ENCODE results near the gene TRABD2B.

DNA sequence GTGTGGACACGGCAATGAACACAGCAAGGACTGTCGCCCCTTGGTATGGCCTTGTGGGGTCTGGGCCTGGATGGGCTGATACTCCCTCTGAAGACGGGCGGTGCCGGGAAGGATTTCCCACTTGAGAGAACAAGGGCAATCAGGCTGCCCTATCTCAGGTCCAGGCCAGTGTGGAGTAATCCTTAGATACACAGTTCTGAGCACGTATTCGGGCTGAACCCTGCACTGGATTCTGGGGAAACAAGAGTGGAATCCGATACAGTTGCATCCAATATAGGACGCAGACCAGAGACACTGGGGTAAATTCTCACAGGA, 177.7 kb downstream of the TRABD2B start:
- no peak for TF ChIP-seq EZH2 (IDR thresholded peaks at IDR 0.05; ENCODE audit: low read depth, unreplicated experiment)
- TF ChIP-seq, protein P1, sequence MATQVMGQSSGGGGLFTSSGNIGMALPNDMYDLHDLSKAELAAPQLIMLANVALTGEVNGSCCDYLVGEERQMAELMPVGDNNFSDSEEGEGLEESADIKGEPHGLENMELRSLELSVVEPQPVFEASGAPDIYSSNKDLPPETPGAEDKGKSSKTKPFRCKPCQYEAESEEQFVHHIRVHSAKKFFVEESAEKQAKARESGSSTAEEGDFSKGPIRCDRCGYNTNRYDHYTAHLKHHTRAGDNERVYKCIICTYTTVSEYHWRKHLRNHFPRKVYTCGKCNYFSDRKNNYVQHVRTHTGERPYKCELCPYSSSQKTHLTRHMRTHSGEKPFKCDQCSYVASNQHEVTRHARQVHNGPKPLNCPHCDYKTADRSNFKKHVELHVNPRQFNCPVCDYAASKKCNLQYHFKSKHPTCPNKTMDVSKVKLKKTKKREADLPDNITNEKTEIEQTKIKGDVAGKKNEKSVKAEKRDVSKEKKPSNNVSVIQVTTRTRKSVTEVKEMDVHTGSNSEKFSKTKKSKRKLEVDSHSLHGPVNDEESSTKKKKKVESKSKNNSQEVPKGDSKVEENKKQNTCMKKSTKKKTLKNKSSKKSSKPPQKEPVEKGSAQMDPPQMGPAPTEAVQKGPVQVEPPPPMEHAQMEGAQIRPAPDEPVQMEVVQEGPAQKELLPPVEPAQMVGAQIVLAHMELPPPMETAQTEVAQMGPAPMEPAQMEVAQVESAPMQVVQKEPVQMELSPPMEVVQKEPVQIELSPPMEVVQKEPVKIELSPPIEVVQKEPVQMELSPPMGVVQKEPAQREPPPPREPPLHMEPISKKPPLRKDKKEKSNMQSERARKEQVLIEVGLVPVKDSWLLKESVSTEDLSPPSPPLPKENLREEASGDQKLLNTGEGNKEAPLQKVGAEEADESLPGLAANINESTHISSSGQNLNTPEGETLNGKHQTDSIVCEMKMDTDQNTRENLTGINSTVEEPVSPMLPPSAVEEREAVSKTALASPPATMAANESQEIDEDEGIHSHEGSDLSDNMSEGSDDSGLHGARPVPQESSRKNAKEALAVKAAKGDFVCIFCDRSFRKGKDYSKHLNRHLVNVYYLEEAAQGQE (IDR thresholded peaks at IDR 0.05; ENCODE audit: unreplicated experiment), result no peak
- TF ChIP-seq, protein P2, sequence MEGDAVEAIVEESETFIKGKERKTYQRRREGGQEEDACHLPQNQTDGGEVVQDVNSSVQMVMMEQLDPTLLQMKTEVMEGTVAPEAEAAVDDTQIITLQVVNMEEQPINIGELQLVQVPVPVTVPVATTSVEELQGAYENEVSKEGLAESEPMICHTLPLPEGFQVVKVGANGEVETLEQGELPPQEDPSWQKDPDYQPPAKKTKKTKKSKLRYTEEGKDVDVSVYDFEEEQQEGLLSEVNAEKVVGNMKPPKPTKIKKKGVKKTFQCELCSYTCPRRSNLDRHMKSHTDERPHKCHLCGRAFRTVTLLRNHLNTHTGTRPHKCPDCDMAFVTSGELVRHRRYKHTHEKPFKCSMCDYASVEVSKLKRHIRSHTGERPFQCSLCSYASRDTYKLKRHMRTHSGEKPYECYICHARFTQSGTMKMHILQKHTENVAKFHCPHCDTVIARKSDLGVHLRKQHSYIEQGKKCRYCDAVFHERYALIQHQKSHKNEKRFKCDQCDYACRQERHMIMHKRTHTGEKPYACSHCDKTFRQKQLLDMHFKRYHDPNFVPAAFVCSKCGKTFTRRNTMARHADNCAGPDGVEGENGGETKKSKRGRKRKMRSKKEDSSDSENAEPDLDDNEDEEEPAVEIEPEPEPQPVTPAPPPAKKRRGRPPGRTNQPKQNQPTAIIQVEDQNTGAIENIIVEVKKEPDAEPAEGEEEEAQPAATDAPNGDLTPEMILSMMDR (conservative IDR thresholded peaks at IDR 0.05; ENCODE audit: low read depth in 2 of 2), result no peak
- TF ChIP-seq POLR2AphosphoS5 (IDR thresholded peaks at IDR 0.05; ENCODE audit: low read depth), result no peak
- TF ChIP-seq EZH2phosphoT487 (IDR thresholded peaks at IDR 0.05; ENCODE audit: unreplicated experiment), result no peak
- TF ChIP-seq CREB1 (CRISPR knock-in tag; IDR thresholded peaks at IDR 0.05; ENCODE audit: low read depth), result no peak
- TF ChIP-seq JUNB (IDR thresholded peaks at IDR 0.05; ENCODE audit: unreplicated experiment), result no peak
- TF ChIP-seq, protein P3, sequence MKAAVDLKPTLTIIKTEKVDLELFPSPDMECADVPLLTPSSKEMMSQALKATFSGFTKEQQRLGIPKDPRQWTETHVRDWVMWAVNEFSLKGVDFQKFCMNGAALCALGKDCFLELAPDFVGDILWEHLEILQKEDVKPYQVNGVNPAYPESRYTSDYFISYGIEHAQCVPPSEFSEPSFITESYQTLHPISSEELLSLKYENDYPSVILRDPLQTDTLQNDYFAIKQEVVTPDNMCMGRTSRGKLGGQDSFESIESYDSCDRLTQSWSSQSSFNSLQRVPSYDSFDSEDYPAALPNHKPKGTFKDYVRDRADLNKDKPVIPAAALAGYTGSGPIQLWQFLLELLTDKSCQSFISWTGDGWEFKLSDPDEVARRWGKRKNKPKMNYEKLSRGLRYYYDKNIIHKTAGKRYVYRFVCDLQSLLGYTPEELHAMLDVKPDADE (IDR thresholded peaks at IDR 0.05), result no peak
- no peak for TF ChIP-seq STAT1 (IDR thresholded peaks at IDR 0.05; ENCODE audit: unreplicated experiment)
- TF ChIP-seq ZNF331 (CRISPR knock-in tag; IDR thresholded peaks at IDR 0.05; ENCODE audit: low read depth), result no peak
- TF ChIP-seq NANOG (IDR thresholded peaks at IDR 0.05; ENCODE audit: borderline replicate concordance), result no peak
- TF ChIP-seq ZNF114 (CRISPR knock-in tag; IDR thresholded peaks at IDR 0.05), result no peak
- TF ChIP-seq, protein P4, sequence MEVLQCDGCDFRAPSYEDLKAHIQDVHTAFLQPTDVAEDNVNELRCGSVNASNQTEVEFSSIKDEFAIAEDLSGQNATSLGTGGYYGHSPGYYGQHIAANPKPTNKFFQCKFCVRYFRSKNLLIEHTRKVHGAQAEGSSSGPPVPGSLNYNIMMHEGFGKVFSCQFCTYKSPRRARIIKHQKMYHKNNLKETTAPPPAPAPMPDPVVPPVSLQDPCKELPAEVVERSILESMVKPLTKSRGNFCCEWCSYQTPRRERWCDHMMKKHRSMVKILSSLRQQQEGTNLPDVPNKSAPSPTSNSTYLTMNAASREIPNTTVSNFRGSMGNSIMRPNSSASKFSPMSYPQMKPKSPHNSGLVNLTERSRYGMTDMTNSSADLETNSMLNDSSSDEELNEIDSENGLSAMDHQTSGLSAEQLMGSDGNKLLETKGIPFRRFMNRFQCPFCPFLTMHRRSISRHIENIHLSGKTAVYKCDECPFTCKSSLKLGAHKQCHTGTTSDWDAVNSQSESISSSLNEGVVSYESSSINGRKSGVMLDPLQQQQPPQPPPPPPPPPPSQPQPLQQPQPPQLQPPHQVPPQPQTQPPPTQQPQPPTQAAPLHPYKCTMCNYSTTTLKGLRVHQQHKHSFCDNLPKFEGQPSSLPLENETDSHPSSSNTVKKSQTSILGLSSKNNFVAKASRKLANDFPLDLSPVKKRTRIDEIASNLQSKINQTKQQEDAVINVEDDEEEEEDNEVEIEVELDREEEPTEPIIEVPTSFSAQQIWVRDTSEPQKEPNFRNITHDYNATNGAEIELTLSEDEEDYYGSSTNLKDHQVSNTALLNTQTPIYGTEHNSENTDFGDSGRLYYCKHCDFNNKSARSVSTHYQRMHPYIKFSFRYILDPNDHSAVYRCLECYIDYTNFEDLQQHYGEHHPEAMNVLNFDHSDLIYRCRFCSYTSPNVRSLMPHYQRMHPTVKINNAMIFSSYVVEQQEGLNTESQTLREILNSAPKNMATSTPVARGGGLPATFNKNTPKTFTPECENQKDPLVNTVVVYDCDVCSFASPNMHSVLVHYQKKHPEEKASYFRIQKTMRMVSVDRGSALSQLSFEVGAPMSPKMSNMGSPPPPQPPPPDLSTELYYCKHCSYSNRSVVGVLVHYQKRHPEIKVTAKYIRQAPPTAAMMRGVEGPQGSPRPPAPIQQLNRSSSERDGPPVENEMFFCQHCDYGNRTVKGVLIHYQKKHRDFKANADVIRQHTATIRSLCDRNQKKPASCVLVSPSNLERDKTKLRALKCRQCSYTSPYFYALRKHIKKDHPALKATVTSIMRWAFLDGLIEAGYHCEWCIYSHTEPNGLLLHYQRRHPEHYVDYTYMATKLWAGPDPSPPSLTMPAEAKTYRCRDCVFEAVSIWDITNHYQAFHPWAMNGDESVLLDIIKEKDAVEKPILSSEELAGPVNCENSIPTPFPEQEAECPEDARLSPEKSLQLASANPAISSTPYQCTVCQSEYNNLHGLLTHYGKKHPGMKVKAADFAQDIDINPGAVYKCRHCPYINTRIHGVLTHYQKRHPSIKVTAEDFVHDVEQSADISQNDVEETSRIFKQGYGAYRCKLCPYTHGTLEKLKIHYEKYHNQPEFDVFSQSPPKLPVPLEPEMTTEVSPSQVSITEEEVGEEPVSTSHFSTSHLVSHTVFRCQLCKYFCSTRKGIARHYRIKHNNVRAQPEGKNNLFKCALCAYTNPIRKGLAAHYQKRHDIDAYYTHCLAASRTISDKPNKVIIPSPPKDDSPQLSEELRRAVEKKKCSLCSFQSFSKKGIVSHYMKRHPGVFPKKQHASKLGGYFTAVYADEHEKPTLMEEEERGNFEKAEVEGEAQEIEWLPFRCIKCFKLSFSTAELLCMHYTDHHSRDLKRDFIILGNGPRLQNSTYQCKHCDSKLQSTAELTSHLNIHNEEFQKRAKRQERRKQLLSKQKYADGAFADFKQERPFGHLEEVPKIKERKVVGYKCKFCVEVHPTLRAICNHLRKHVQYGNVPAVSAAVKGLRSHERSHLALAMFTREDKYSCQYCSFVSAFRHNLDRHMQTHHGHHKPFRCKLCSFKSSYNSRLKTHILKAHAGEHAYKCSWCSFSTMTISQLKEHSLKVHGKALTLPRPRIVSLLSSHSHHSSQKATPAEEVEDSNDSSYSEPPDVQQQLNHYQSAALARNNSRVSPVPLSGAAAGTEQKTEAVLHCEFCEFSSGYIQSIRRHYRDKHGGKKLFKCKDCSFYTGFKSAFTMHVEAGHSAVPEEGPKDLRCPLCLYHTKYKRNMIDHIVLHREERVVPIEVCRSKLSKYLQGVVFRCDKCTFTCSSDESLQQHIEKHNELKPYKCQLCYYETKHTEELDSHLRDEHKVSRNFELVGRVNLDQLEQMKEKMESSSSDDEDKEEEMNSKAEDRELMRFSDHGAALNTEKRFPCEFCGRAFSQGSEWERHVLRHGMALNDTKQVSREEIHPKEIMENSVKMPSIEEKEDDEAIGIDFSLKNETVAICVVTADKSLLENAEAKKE (CRISPR knock-in tag; IDR thresholded peaks at IDR 0.05), result no peak
